SKM-1 treated with dmso at 0.1 percent for 144 hours (cell line): ENCODE data around the gene POFUT2.
A peak's percentile ranks its signal among the peaks of the same experiment; 100 is the strongest.

ENCODE experiments used
- DNase-seq: peaks from one replicate; lab custom pipeline; 2025; ENCODE audit not compliant: unreplicated experiment; lab: John Stamatoyannopoulos, UW

POFUT2 gene

DNA sequence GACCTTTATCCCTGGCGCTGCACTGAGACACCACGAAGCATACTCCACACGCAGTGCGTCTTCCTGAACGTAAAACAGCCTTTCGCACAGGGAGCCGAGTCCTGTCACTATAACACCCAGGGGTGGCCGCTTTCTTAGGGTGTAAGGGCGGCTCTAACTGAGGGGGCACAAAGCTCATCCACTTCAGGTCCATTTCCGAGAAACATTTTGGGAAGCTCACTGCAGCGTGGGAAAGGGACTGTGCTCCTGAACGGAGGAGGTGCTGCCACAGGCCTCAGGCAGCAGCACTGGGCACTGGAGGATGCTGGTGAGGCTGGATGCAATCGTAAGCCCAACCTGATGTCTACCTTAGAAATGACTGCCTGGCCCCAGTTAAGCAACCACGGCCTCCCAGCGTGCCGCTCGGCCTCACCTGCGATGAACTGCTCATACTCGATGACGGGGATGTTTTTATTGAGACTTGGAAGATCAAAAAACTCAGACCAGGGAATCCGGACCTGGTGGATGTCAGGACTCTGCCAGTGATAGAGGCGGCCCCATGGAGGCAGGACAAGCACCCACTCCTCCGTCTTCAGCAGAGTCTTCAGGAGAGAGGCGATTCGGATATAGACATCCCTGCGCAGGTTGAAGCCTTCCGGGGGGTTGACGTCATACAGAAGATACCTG, 2.3 kb downstream of the POFUT2 start:
- no peak for DNase-seq

DNA sequence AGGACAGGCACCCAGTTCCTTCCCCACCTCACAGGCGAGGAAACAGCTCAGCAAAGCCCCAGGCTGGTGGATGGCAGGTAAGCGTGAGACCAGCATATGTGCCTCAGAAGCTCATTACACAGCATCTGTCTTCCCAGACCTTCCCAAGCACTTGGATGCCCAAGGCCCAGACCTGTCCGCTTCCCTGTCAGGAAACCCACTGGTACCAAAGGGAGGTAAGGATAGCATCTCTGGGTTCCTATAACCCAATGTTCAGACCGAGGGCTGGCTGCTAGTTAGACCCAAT, 3.3 kb downstream of the POFUT2 start:
- no peak for DNase-seq

DNA sequence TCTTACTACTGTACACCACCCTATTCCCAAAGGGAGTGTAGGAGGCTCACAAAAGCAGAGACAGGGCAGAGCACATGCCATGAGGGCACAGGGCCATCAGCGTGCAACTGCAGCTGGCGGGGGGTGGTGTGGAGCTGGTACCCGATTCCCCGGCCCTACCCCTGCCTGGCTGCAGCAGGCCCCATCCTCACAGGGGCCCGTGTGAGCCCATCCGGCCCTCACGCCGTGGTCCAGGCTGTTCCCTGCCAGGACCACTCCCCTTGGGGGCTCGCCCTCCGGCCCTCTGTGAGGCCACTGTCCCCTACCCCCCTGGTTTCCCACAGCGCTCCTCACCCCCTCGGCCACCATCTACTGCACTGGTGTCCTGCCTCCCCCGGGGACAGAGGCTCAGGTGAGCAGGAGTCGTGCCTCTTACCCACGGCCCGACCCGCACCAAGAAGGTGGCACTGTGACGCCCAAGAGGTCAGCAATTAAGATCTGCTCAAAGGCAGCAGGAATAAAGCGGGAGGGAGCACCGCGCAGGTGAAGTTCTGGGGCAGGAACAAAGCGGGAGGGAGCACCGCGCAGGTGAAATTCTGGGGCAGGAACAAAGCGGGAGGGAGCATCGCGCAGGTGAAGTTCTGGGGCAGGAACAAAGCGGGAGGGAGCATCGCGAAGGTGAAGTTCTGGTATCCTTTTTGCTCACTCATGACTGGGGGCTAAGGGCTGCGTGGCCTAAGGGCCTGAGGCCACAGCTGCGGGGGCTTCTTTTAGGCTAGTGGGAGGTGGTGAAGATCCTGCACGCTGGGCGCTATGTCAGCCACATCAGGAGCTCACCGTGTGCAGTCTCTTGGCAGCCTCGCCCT, 3.9 kb downstream of the POFUT2 start:
- DNase-seq: no peak

DNA sequence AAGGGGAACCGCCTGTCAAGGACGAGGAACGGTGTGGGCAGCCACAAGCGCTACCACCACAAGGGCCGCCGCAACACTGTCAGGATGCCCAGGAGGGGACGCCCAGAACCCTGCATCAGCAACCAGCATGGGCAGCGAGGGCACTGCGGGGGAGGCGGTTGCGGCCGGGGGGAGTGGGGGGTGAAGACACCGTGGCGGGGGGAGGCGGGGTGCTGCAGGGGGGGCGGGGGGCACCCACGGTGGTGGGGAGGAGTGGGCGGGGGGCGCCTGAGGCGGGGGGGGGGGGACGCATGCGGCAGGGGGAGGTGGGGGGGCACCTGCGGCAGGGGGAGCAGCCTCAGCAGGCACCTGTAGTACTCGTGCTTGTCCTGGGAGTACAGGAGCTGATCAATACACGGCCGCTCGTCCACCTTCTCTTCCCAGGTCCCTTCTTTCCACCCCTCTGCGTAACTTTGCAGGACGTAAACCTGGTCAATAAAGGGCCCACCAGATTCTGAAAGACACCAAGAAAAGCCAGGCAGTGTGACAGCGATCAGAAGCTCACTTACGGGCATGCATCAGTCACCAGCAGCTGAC, 4.6 kb downstream of the POFUT2 start:
- DNase-seq: no peak

DNA sequence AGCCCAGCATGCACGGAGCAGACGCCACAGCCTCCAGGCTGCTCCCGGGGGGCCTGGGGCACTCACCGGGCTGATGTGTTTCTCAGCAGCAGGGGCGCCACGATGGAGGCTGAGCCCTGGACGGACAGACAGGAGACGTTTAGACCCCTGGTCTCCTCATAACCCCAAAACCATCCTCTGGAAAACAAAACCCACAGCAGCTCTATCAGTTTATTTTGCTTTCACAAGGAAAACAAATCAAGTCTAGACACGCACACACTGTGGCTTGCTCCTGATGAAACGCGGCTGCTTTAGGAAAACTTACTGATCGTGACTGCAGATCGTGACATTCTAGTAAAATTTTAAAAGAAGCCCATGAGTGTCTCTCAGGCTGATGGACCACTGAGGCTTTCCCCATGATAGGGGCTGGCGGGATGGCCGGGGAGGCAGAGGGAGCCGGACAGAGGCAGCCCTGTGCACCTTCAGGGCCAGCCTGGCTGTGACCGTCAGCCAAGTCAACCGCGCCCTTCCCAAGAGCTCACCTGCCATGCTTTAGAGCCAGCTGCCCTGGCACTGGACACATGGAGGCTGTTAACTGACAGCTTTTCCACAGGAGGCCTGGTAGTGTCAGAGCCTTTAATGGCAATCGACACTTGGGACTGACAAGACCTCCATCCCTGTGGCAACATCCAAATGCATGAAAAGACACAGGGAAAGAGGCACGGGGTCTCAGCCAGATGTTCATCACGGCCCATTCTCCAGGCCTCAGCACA, 5.2 kb downstream of the POFUT2 start:
- DNase-seq: no peak

DNA sequence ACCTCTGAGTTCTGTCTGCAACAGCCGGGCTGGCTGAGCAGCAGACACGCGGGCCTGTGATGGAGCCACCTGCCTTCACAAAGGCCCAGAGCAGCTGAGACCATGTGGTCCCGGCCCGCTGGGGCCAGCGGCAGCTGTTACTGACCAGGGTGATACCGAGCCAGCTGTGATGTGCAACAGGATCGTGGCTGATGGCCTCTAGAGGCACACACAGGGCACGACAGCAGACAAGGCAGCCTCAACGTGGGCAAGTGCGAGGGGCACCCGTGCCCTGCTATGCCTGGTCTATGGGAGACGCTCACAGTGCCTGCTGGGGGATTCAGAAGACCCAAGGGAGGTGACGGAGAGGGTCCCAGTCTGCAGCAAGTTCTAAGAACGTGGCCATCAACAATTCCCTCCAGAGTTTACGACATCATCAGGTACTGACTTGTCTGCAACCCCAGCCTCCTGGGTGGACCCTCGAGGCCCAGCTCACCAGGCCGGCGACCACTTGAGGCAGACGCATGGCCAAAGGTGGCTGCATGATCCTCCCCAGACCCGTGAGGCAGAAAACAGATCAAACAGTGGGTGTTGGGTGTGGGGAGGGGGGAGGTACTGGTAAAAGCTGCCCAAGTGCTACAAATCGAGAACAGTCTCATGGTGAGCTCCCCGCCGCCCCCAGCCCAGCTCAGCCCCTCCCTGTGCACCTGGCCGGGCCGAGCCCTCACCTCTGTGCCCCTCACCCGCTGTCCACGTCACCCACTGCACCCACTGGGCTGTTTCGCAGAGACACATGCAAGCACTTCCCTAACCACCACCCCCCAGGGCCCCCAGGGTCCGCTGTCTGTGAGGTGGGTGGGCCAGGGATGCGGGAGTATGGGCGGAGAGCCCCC, 6.0 kb downstream of the POFUT2 start:
- DNase-seq: no peak

DNA sequence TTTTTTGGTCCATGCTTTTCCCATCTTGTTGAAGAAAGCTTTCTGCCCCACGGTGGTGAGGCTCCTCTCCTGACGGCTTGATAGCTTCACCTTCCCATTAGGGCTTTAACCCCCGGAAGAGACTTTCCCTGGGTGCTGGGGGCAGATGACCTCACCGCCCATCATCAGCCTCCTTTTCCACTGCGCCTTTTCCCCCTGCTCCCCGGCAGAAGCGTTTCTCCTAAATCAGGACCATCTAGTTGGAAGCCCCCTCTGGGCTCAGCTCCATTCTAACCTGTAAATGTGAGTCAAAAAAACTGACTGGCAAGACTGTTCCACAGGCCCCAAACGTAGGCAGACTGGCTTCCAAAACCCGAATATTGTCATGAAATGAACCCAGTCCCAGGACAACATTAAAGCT, 6.7 kb downstream of the POFUT2 start:
- no peak for DNase-seq

DNA sequence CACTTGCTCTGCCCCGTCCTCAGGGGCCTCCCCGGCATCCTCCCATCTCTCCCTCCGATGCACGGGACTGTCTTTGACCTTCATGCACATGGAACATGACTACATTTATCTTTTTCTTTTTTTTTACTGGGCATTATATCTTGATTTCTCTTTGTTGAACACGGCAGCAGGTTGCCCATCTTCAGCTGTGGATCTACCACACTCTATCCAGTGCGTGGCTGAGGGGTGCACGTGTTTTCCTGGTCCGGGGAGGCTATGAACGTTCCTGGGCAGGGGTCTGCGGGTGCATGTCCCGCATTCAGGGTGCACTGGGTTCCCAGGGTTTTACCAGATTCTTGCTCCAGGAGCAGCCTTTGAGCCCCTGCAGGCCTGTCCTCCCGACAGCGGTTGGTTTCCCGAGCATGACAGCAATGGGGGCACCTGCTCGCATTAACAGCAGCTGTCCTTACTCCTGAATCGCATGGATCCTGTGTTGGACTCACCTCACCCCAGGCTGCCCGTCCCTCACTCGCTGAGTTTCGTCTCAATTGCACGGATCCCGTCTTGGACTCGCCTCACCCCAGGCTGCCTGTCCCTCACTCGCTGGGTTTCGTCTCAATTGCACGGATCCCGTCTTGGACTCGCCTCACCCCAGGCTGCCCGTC, 7.4 kb downstream of the POFUT2 start:
- no peak for DNase-seq

DNA sequence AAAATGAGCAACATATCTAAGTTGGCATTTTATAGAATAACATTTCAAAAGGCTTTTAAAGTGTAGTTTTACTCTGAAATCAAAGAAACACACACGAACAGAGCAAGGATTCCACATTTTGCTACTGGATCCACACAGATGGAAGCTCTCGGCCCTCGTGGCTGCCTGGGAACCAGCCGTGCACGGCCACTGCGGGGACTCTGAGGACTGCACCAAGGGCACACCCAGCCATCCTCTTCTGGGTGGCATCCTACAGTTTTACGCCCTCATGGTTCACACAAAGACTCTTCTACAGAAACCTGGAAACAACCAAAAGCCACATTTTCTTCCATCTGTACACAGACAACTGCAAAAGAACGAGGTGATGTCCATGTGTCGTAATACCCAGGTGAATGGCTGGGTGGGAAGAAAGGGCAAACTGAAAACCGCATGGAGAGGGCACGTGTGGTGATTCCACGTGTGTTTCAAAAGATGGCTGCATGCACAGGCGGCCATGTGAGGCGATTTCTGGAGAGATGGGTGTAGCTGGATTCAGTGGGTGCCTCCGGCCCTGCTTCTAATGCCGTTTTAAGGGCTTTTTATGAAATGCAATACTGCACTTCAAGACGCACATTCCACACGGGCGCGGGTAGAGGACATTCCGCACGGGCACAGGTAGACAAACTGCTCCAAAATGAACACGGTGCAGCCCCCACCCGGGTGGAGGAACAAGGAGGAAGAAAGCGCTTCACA, 8.1 kb downstream of the POFUT2 start:
- no peak for DNase-seq

DNA sequence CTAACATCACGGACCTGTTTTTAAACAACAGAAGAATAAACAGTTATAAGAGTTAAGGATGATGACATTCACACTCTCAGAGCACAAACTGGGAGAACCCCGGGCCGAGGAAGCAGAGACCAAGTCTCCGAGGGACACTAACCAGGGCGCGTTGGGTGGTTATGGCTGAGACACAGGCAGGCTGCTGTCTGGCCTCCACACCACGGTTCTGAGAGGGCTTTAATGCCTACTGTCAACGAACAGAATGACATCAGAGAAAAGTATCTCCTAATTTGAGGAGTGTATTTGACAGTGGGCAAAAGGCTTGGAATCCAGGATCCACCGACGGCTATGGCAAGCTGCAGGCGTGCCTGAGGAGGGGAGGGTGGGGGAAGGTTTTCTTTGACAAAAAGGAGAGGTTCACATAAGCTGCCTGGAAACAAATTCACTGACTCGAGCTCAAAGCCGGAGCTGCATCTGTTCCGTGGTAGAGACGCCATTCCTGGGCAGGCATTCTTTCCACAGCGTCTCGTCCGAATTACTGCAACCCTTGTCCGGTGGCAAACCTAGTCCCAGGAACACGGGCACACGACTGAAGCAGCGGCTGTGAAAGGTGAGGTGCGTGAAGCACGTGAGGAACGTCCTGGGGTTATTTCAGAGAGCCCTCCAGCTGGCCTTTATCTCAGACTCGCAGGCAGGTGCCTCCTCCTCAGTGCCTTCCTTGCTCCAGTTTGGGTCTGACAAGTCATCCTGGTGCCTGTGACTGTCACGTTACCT, 9.4 kb downstream of the POFUT2 start:
- DNase-seq: no peak

DNA sequence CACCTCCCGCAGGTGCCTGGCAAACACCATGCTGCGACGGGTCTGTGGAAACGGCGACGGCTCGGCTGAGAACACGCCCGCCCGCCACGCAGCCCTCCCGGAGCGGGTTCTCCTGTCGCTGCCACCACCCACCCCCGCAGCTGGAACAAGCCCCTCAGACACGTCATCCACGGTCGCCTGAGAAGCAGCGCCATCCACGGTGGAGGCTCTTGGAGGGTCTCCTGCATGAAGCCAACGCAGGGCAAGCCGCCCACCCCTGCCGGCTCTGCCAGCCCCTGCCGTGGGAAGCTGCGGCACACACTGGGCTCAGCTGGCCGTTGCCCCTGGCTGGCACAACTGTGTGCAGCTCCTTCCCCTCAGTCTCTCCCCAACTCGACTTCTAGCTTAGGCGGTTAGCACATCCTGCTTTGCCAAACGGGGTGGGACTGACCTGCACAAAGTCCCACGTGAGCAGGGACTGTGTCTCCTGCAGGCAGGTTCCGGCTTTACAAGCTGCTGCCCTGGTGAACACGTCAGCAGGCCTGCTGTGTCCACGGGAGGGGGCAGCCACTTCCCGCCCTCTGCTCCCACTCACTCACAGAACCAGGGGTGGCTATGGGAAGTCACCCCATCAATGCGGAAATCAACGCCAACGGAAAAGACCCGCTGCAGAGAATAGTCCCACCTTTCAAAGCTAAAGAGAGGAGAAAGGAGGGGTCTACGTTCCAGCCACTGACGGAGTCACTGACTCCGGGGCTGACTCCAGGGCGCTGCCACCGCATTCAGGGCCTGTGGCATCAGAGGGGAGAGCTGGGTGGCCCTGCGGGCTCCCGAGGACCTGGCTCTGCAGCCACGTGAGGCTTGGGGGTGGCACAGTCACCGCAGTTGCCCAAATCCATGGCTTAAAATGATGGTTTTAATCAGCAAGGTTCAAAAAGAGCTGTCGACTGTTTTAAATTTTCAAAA, 10.3 kb downstream of the POFUT2 start:
- DNase-seq: no peak

DNA sequence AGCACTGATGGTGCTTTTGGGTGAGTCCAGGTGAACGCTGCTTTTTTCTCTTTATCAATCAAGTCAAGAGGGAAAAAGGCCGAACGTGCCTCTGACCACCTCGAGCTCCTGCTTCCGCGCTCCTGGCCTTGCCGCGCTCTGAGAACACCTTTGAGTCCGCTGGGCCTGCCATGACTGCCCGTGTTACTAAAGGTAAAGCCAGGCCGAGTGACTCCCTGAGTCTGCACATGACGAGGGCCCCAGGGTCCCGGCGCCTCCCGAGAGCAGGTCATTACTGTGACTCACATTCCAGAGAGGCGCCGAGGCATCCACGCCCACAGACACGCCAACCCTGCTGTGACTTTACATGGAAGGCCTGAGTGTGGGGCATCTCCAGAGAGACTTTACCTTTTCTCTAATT, 11.1 kb downstream of the POFUT2 start:
- DNase-seq: no peak

DNA sequence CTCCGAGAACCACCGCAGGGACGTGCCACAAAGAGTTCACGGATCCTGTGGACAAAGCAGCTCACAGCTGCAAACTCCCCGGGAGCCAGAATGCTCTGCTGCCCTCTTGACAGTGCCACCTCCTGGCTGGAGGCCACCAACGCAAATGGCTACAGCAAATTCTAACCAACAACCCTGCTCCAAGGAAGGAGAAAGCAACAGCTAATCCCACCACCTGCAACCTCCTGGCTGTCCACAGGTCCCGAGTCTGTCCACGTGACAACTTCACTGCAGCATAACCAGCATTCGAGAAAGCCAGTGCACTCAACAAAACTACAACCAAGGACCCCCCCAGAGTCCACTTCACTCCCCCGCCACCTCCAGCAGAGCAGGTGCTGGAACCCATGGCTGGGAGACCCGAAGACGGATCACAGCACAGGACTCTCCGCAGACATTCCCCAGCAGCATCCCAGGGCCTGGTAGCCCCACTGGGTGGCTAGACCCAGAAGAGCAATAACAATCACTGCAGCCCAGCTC, 17.3 kb downstream of the POFUT2 start:
- peak; percentile 9 for DNase-seq

DNA sequence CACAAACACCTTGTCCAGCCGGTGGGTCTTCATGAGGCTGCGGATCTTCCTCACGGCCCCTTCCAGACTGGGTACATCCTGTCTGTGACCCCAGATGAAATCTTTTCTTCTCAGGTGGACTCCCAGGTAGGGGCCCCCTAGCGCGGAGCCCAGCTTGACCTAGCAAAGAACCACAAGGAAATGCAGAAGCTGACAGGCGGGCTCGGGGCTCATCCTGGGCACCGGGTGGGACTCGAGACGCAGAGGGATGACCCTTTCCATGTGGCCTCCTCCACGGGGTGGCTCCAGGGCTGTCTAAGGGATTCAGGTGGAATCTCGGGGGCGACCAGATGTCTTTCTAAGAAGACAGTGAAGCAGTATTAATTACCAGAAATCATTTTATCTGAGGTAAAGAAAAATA, 17.8 kb downstream of the POFUT2 start:
- DNase-seq: no peak

DNA sequence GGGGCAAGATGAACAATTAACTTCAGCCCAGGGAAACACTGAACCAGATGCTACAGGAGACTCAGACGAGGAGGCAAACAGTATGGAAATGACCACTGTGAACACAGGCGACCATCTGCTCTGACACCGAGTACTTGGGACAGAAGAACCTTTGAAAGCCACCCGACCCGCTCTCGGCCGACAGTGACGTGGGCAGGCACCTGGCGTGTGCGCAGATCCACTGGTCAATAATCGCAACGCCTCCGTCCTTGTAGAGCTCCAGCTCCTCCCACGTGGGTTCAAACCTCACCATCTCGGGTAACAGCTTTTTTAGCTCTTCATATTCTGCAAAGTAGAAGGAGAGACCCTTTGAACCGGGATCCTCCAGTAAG, 20.3 kb downstream of the POFUT2 start:
- no peak for DNase-seq

DNA sequence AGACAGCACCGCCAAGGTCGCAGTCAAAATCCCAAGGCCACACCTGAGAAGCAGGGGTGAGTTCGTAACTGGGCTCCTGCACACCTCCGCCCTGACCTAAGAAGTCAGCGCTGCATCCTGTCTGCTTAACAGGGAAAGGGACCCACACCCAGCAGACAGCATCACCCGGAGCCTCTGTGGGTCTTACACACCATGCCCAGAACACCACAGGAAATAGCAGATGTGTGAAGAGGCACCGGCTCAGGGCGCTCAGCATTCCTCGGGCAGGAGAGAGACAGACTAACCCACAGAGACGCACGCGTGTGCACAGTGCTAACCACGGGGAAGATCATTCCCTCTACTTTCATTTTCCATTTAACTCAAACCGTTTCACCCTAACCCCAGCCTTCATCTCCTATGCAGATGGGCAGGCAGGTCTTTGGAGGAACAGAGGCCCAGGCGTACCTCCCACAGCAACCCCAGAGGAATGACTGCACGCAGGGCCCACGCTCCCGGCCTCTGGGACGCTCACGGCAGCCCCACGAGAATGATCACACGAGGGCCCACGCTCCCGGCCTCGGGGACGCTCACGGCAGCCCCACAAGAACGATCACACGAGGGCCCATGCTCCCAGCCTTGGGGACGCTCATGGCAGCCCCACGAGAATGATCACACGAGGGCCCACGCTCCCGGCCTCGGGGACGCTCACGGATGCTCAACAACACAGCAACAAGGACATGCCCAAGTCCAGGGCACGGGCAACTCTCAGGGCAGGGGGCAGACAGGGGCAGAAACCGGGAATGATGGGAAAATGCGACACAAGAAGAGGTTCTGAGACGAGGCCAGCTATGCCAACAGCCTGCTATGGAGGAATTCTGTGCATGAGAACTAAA, 20.9 kb downstream of the POFUT2 start:
- DNase-seq: no peak
